GM12872 (cell line): Measurements from ENCODE around the gene ZNF436.

Experiments
- TF ChIP-seq, protein P1 (sequence below): IDR thresholded peaks from 3 replicates; pipeline ENCODE4 v1.5.1; 2011; ENCODE audit warnings: low read depth, mild to moderate bottlenecking, low read length, moderate library complexity; ENCODE audit not compliant: insufficient read depth

The ZNF436 gene

DNA sequence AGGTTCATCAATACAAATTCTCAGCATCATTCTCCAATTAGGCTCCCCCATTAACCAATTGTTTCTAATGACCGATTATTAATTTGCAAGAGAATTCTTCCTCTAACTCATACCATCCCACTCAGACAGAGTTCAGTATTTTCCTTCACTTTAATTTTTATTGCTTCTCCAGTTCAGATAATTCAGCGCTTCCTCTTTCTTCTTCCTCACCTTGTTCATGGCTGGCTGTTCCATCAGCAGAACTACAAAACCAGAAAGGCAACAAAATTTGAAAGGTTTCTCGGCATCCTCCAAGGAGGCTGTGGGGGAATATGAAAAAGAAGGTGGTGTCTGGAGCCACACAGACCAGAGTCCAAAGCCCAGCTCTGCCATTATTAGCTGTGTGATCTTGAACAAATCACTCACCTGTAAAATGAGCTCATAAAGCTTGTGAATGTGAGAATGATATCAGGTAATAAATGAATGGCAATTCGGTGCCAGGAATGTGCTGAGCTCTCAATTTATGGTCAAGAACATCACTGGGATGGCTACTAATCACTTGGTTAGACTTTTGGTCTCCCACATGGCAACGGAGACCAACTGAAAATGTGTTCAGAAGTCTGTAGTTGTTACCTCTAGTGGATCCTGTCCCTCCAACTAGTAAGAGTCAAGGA lies 11.7 kb upstream of the ZNF436 start:
- TF ChIP-seq, protein P1, sequence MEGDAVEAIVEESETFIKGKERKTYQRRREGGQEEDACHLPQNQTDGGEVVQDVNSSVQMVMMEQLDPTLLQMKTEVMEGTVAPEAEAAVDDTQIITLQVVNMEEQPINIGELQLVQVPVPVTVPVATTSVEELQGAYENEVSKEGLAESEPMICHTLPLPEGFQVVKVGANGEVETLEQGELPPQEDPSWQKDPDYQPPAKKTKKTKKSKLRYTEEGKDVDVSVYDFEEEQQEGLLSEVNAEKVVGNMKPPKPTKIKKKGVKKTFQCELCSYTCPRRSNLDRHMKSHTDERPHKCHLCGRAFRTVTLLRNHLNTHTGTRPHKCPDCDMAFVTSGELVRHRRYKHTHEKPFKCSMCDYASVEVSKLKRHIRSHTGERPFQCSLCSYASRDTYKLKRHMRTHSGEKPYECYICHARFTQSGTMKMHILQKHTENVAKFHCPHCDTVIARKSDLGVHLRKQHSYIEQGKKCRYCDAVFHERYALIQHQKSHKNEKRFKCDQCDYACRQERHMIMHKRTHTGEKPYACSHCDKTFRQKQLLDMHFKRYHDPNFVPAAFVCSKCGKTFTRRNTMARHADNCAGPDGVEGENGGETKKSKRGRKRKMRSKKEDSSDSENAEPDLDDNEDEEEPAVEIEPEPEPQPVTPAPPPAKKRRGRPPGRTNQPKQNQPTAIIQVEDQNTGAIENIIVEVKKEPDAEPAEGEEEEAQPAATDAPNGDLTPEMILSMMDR = no peak

DNA sequence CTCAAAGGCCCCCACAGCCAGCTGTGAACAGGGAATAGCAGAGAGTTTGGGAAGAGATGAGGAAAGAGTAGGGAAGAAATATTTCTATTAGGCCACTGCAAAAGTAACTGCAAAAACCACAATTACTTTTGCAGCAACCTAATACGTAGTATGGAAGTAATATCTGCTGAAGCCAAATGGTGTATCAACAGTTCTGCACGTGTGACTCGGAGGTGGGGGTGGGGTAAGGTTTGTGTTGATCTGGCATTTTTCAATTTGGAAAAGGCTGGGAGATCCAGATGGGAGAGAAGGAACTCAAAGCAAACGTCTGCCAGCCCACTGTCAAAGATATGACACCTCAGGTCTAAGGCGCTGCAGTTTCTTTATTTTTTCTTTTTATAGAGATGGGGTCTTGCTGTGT lies 11.1 kb upstream of the ZNF436 start:
- TF ChIP-seq, protein P1 = no peak

DNA sequence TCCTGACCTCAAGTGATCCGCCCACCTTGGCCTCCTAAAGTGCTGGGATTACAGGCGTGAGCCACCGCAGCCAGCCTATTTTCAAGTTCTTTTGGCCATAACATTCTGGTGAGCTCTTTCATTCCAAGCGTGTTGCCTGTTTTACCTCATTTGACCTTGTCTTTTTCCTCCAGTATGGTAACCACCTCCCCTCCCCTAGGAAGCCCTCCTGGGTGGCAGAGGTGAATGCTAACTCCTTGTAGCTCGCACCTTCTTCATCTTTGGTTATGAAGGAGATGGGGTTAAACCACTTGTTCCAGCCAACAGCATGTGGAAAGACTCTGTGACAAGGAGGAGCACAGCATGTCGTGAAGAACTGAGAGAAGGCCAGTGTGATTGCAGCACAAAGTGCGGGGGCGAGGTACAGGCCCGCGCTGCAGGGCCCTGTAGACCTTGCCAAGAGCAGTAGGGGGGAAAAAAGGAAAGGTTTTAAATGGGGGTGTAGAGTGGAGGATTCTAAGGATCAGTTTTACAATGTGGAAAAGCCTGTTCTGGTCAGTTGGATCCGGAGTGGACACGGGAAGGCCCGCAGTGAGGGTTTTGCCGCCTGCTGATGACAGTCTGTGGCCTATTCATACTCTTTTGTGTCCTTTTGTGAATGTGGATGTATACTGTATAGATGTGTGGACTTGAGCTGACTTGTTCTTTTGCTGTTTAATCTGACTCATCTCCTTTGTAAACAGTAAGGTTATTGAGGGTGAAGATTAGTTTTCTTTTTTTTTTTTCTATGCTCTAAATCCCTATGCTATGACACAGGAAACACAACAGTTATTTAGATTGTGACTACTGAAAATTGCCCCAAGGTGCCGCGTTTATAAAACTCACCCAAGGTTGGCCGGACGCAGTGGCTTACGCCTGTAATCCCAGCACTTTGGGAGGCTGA lies 7.5 kb upstream of the ZNF436 start:
- TF ChIP-seq, protein P1 = no peak

DNA sequence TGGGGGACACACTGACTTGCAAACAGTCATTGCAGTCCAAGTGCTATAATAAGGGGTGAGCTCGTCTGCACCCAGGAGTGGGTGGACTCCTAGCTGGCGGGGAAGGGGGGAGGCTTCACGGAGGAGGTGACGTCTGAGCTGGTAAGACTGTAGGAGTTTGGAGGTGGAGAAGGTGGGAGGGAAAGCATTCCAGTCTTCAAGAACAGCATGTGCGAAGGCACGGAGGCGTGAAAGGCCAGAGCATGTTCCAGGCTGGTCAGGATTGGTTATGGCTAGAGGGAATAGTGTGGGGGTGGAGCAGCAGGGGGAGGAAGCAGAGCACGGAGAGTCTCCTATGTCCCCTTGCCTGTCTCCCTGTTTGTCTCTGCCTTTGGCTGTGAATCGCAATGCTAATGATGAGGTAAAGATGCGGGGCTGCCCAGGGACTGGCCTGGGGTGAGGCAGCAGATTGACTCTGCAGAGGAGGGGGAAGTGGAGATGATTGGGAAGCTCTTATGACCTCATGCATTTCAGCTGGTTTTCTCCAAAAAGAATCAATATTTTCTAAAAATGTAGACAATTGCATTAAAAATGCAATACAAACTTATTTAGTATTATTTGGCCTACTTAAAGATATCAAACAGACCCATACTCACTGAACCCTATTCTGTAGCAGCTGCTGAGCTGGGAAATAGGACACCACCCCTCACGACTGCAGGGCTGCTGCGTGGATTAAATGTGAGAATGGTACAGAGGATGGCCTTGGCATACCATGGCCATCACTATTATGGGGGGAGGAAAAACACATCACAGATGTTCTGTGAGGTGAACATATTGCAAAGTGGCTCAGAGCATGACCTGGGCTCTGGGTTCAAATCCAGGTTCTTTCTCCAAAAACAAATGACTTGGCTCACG lies 2.6 kb upstream of the ZNF436 start:
- TF ChIP-seq, protein P1 = no peak

DNA sequence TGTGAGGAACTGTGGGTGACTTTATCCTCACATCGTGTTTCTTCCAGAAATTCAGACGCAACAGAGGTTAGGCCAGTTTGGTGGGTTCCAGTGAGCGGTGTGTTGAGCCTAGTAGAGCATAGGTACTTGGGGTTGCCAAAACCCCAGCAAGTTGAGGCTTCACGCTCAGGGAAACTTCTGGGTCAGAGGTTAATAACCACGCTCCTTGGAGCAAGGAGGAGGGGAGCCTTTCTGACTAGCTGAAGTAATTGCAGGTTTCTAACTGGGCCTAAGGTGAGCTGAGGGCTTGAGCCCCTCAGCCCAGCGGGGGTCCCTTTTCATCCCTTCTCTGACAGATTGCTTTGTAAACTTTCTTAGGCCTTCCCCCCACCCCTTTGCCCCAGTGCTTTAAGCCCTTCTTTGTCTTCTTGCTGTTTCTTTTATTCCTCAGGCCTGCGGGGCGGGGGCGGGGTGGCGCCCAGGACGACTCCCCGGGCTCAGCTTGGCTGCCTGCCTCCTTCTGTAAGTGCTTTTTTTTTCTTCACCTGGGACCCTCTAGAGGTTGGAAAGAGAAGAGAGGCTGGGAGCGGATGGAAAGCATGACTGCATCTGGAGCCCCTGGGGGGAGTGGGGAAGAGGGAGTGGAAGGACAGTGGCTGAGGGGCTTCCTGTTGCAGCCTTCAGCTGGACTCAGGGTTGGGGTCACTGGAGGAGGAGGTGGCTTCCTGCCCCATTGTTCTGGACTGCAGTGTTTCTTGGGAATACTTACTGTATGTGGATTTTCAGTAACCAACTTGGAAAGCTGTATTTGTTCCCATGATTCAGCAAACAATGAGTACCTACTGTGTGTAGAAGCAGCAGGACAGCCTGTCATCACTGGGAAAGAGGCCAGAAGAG lies 1.3 kb upstream of the ZNF436 start:
- TF ChIP-seq, protein P1 = no peak

DNA sequence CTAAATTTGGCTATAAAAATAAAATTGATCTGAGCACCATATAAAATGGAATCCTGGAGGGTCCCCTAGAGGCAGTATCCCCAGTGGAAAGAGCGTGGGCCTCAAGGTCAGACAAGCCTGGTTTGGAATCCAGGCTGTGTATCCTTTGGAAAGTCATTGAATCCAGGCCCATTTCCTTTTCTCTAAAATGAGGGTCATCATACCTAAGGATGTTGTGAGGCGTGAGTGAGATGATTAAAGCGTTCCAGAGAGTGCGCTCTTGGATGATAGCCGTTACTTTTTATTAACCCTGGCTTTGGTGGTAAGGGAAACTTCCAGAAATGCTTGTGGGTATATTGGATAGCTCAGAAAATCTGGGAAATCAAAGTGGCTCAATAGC lies 683 bp upstream of the ZNF436 start:
- TF ChIP-seq, protein P1 = no peak
